CD4-positive, alpha-beta memory T cell (primary cell): ENCODE data around the gene PDLIM1. TPM values are rescaled to one million over a fixed set of nuclear protein-coding genes. Genes with fewer than 3 reads are reported as not detected.
"Not testable (repeated sequence)": the region's sequence is repeated elsewhere in the genome, so short reads cannot be mapped to it uniquely, and the experiment has no call there.

Source experiments
- CTCF ChIA-PET: fragments of 350-600 bp; sonication (Branson Sonifier 250); formaldehyde crosslinking; loops from one replicate; lab custom pipeline; 2021; ENCODE audit warnings: inconsistent platforms; ENCODE audit not compliant: partially characterized antibody; lab: Charles Lee
- POLR2A ChIA-PET: fragments of 350-600 bp; sonication (Branson Sonifier 250); formaldehyde crosslinking; loops from one replicate; lab custom pipeline; 2021; ENCODE audit not compliant: partially characterized antibody; lab: Charles Lee
- DNase-seq, 5 donors: peaks; one replicate each; pipeline versions ENCODE4 v3.0.0 to v3.0.0-alpha.2; 2020 to 2022; ENCODE audit warnings: mixed read lengths in 1 of 5
- H3K27ac ChIP-seq: one replicate; pipeline ENCODE4 v1.7.0; 2013; ENCODE audit warnings: low read depth, low read length
- H3K27me3 ChIP-seq: 2 replicates; pipeline ENCODE4 v1.7.0; 2013; ENCODE audit warnings: mild to moderate bottlenecking, low read length, moderate library complexity; ENCODE audit not compliant: insufficient read depth
- H3K36me3 ChIP-seq: 2 replicates; pipeline ENCODE4 v1.7.0; 2013; ENCODE audit warnings: mild to moderate bottlenecking, low read length, moderate library complexity; ENCODE audit not compliant: insufficient read depth
- H3K4me1 ChIP-seq: 2 replicates; pipeline ENCODE4 v1.7.0; 2013; ENCODE audit warnings: mild to moderate bottlenecking, low read length, moderate library complexity; ENCODE audit not compliant: insufficient read depth
- H3K4me3 ChIP-seq, 2 donors: one replicate each; pipeline ENCODE4 v1.7.0; 2013; ENCODE audit warnings: low read length in 2 of 2, mild to moderate bottlenecking in 1 of 2
- H3K9me3 ChIP-seq, 2 donors: one replicate each; pipeline ENCODE4 v1.7.0; 2013; ENCODE audit warnings: low read length in 2 of 2, control low read depth in 1 of 2; ENCODE audit not compliant: control insufficient read depth in 1 of 2
- H3K27ac Mint-ChIP-seq, 7 donors: one replicate each; pipeline ENCODE4 v1.8.0; 2020 to 2021; ENCODE audit warnings: mixed read lengths in 7 of 7, mild to moderate bottlenecking in 6 of 7, inconsistent platforms in 3 of 7, moderate library complexity in 3 of 7
- H3K27me3 Mint-ChIP-seq, 2 donors: one replicate each; pipeline ENCODE4 v1.8.0; 2020 to 2021; ENCODE audit warnings: mixed read lengths in 2 of 2
- H3K36me3 Mint-ChIP-seq, 2 donors: one replicate each; pipeline ENCODE4 v1.8.0; 2020 to 2021; ENCODE audit warnings: mixed read lengths in 2 of 2, inconsistent platforms in 1 of 2, mild to moderate bottlenecking in 1 of 2
- H3K4me1 Mint-ChIP-seq, 4 donors: one replicate each; pipeline ENCODE4 v1.8.0; 2020 to 2021; ENCODE audit warnings: mixed read lengths in 4 of 4, mild to moderate bottlenecking in 1 of 4
- H3K4me3 Mint-ChIP-seq, 8 donors: one replicate each; pipeline ENCODE4 v1.8.0; 2020 to 2021; ENCODE audit warnings: mixed read lengths in 8 of 8, mild to moderate bottlenecking in 7 of 8, moderate library complexity in 6 of 8, inconsistent platforms in 3 of 8
- H3K9me3 Mint-ChIP-seq, 8 donors: one replicate each; pipeline ENCODE4 v1.8.0; 2020 to 2021; ENCODE audit warnings: mixed read lengths in 8 of 8, mild to moderate bottlenecking in 5 of 8, inconsistent platforms in 3 of 8, moderate library complexity in 1 of 8
- intact Hi-C: fragments of 100-400 bp; cut with micrococcal nuclease; formaldehyde crosslinking; loops from one replicate; pipeline ENCODE4 v1.15.1; 2023
- polyA plus RNA-seq, 2 donors: library from polyadenylated mRNA; unstranded; fragments of 300-500 nt; fragmentation: Illumina TruSeq; gene quantifications; one replicate each; pipeline ENCODE4 v1.2.3, GENCODE V29; 2021
- total RNA-seq, 2 experiments: library from RNA; stranded (reverse); gene quantifications; one replicate each; pipeline ENCODE4 v1.2.3, GENCODE V29; 2021

Gene PDLIM1
- total and polyA plus RNA-seq, 4 experiments from 2014 or later, result 0.90 to 7.3 (median 1.4) TPM

GRCh38 chr10:95230677-95231586, 59.9 kb downstream of the PDLIM1 start:
- H3K4me1 ChIP-seq, H3K27ac ChIP-seq, CTCF ChIA-PET, H3K9me3 ChIP-seq, POLR2A ChIA-PET, H3K36me3 Mint-ChIP-seq, H3K9me3 Mint-ChIP-seq, H3K36me3 ChIP-seq, intact Hi-C loops, H3K27me3 ChIP-seq: not testable (repeated sequence)
- H3K4me3 ChIP-seq, result peak overlapping the region; percentile 11 to 26
- peak overlapping the region in 4 of 7 donors; percentile 35 to 83 (median 54) for H3K27ac Mint-ChIP-seq
- H3K4me1 Mint-ChIP-seq, result peaks cover 6 to 21% (median 8%) of the 10 kb centered on the region in 4 donors
- DNase-seq, result peak in 4 of 5 donors; percentile 13 to 42 (median 39)
- peaks cover 8 to 10% of the 10 kb centered on the region in 2 donors for H3K27me3 Mint-ChIP-seq
- peak overlapping the region; percentile 64 to 84 (median 81) for H3K4me3 Mint-ChIP-seq

GRCh38 chr10:95229724-95230627, 60.8 kb downstream of the PDLIM1 start:
- H3K4me3 ChIP-seq, result no peak overlapping the region
- Mint-ChIP-seq H3K4me3 (peak overlapping the region; percentile 64 to 84 (median 81)), H3K4me1 (peaks cover 5 to 16% (median 7%) of the 10 kb centered on the region in 4 donors), H3K9me3 (peaks cover 0 to 7% (median 1%) of the 10 kb centered on the region in 8 donors), H3K36me3 (peaks cover 0 to 3% of the 10 kb centered on the region in 2 donors), H3K27ac (no peak overlapping the region), H3K27me3 (peaks cover 8 to 10% of the 10 kb centered on the region in 2 donors)
- DNase-seq, result no peak
- H3K9me3 ChIP-seq, result no peaks in the 10 kb centered on the region
- no peaks in the 10 kb centered on the region for H3K36me3 ChIP-seq
- H3K27me3 ChIP-seq, result no peaks in the 10 kb centered on the region
- ChIA-PET CTCF (no interaction called here), POLR2A (no interaction called here)
- intact Hi-C loops, result no loop called here
- no peaks in the 10 kb centered on the region for H3K4me1 ChIP-seq
- no peak overlapping the region for H3K27ac ChIP-seq

- Mint-ChIP-seq H3K4me1 (peaks cover 5 to 14% (median 7%) of the 10 kb centered on the region in 4 donors), H3K27me3 (peaks cover 8 to 10% of the 10 kb centered on the region in 2 donors)
- H3K27me3 ChIP-seq, H3K36me3 ChIP-seq, H3K36me3 Mint-ChIP-seq, H3K4me3 Mint-ChIP-seq, CTCF ChIA-PET, H3K4me1 ChIP-seq, H3K27ac ChIP-seq, DNase-seq, intact Hi-C loops, H3K9me3 ChIP-seq, H3K4me3 ChIP-seq, POLR2A ChIA-PET, H3K9me3 Mint-ChIP-seq, H3K27ac Mint-ChIP-seq: not testable (repeated sequence)
Observed at GRCh38 chr10:95228934-95229723, 61.7 kb downstream of the PDLIM1 start.

GRCh38 chr10:95225136-95225535, 65.7 kb downstream of the PDLIM1 start:
- CTCF ChIA-PET, result no interaction called here
- Histone ChIP-seq H3K4me1 (no peaks in the 10 kb centered on the region), H3K36me3 (no peaks in the 10 kb centered on the region), H3K27ac (no peak overlapping the region), H3K27me3 (no peaks in the 10 kb centered on the region), H3K4me3 (no peak overlapping the region), H3K9me3 (no peaks in the 10 kb centered on the region)
- Mint-ChIP-seq H3K27ac (no peak overlapping the region), H3K4me1 (no peaks in the 10 kb centered on the region), H3K4me3 (no peak overlapping the region), H3K9me3 (peaks cover 0 to 7% (median 0%) of the 10 kb centered on the region in 8 donors), H3K36me3 (no peaks in the 10 kb centered on the region), H3K27me3 (peaks cover 0 to 3% of the 10 kb centered on the region in 2 donors)
- DNase-seq, result no peak
- POLR2A ChIA-PET, result no interaction called here
- intact Hi-C loops, result no loop called here

GRCh38 chr10:95221124-95221523, 69.7 kb downstream of the PDLIM1 start:
- Histone ChIP-seq H3K4me3 (no peak overlapping the region), H3K4me1 (no peaks in the 10 kb centered on the region), H3K36me3 (no peaks in the 10 kb centered on the region), H3K27ac (no peak overlapping the region), H3K9me3 (no peaks in the 10 kb centered on the region), H3K27me3 (no peaks in the 10 kb centered on the region)
- Mint-ChIP-seq H3K4me1 (no peaks in the 10 kb centered on the region), H3K27ac (no peak overlapping the region), H3K9me3 (peaks cover 0 to 5% (median 0%) of the 10 kb centered on the region in 8 donors), H3K4me3 (no peak overlapping the region), H3K36me3 (no peaks in the 10 kb centered on the region), H3K27me3 (peaks cover 2 to 3% of the 10 kb centered on the region in 2 donors)
- intact Hi-C loops, result no loop called here
- no peak for DNase-seq
- ChIA-PET CTCF (interaction anchor here (1.2 kb wide), 1 partner anchor 34 kb away, joined by 4 read pairs; no protein-coding TSS in a partner anchor), POLR2A (no interaction called here)

- POLR2A ChIA-PET, result no interaction called here
- no peak for DNase-seq
- Mint-ChIP-seq H3K9me3 (peaks cover 0 to 7% (median under 1%) of the 10 kb centered on the region in 8 donors), H3K36me3 (no peaks in the 10 kb centered on the region), H3K27me3 (peaks cover 2 to 4% of the 10 kb centered on the region in 2 donors), H3K4me3 (no peak overlapping the region), H3K4me1 (no peaks in the 10 kb centered on the region), H3K27ac (no peak overlapping the region)
- intact Hi-C loops, result no loop called here
- H3K27me3 ChIP-seq, result no peaks in the 10 kb centered on the region
- no peaks in the 10 kb centered on the region for H3K9me3 ChIP-seq
- H3K4me3 ChIP-seq, result no peak overlapping the region
- CTCF ChIA-PET, result no interaction called here
- H3K36me3 ChIP-seq, result no peaks in the 10 kb centered on the region
- no peaks in the 10 kb centered on the region for H3K4me1 ChIP-seq
- H3K27ac ChIP-seq, result no peak overlapping the region
Observed at GRCh38 chr10:95220539-95220938, 70.3 kb downstream of the PDLIM1 start.
